GM04504 (cell line): ENCODE data around the gene BAHCC1.
A peak's percentile ranks its signal among the peaks of the same experiment; 100 is the strongest.
"Not testable (repeated sequence)": the region's sequence is repeated elsewhere in the genome, so short reads cannot be mapped to it uniquely, and the experiment has no call there.

Experiments
- DNase-seq: peaks from one replicate; pipeline ENCODE4 v3.0.0-alpha.2; 2012; ENCODE audit warnings: low read depth

Gene BAHCC1

GRCh38 chr17:81394921-81395599, at the start of gene BAHCC1:
TSS of gene BAHCC1 (plus strand) at chr17:81395457. CDS start at chr17:81399740, 4,283 bp downstream.
- DNase-seq, result peak; percentile 100

GRCh38 chr17:81346090-81346907, 49.0 kb upstream of the BAHCC1 start:
- DNase-seq, result peak; percentile 93

- no peak for DNase-seq
These were observed 48.3 kb upstream of the BAHCC1 start for GRCh38 chr17:81346908-81347349.

- no peak for DNase-seq
These were observed 47.8 kb upstream of the BAHCC1 start for GRCh38 chr17:81347437-81347836.

- DNase-seq, result no peak
These were observed 46.9 kb upstream of the BAHCC1 start for GRCh38 chr17:81348097-81349055.

- no peak for DNase-seq
These were observed 45.6 kb upstream of the BAHCC1 start for GRCh38 chr17:81349397-81350319.

GRCh38 chr17:81350320-81350890, 44.9 kb upstream of the BAHCC1 start:
- DNase-seq, result no peak

GRCh38 chr17:81351329-81352052, 43.8 kb upstream of the BAHCC1 start:
- not testable (repeated sequence) for DNase-seq

GRCh38 chr17:81352056-81352455, 43.2 kb upstream of the BAHCC1 start:
- not testable (repeated sequence) for DNase-seq

GRCh38 chr17:81354252-81354953, 40.9 kb upstream of the BAHCC1 start:
- no peak for DNase-seq

GRCh38 chr17:81354954-81355347, 40.3 kb upstream of the BAHCC1 start:
- DNase-seq, result no peak

GRCh38 chr17:81359218-81359617, 36.0 kb upstream of the BAHCC1 start:
- no peak for DNase-seq

- not testable (repeated sequence) for DNase-seq
These were observed 33.3 kb upstream of the BAHCC1 start for GRCh38 chr17:81362001-81362400.

- no peak for DNase-seq
These were observed 30.7 kb upstream of the BAHCC1 start for GRCh38 chr17:81364278-81365147.

GRCh38 chr17:81365148-81365600, 30.1 kb upstream of the BAHCC1 start:
- no peak for DNase-seq

- DNase-seq, result no peak
These were observed 29.4 kb upstream of the BAHCC1 start for GRCh38 chr17:81365601-81366585.

- DNase-seq, result no peak
These were observed 28.6 kb upstream of the BAHCC1 start for GRCh38 chr17:81366648-81367047.
